Skeletal muscle cell (primary cell): ENCODE data around the gene ENDOG.
"Not testable (repeated sequence)": the region's sequence is repeated elsewhere in the genome, so short reads cannot be mapped to it uniquely, and the experiment has no call there.

ENCODE experiments used
- DNase-seq: peaks from one replicate; pipeline ENCODE4 v3.0.0-alpha.2; 2010; ENCODE audit warnings: low read depth
- H3K4me3 ChIP-seq: 2 replicates; pipeline ENCODE4 v1.5.1; 2011; ENCODE audit warnings: low read depth, mild to moderate bottlenecking, control low read depth, low read length, moderate library complexity

Gene ENDOG

GRCh38 chr9:128818099-128818838, at the start of gene ENDOG:
Gene ENDOG, plus strand, starts transcription at chr9:128818500. Its CDS starts 185 bp downstream, at chr9:128818685.
- peak within 1 kb of the TSS; percentile 71 for H3K4me3 ChIP-seq
- DNase-seq, result peak; percentile 77

GRCh38 chr9:128768606-128769005, 49.7 kb upstream of the ENDOG start:
- no peak overlapping the region for H3K4me3 ChIP-seq
- DNase-seq, result no peak

GRCh38 chr9:128770286-128771030, 47.8 kb upstream of the ENDOG start:
- peak overlapping the region; percentile 95 for H3K4me3 ChIP-seq
- no peak for DNase-seq

GRCh38 chr9:128771094-128771721, 47.1 kb upstream of the ENDOG start:
- DNase-seq, result no peak
- peak overlapping the region; percentile 95 for H3K4me3 ChIP-seq

GRCh38 chr9:128771745-128772519, 46.4 kb upstream of the ENDOG start, which contains the start of gene ZER1:
Gene ZER1, minus strand, starts transcription at chr9:128771927. Its CDS starts 16,362 bp downstream, at chr9:128755565.
- peak; percentile 43 for DNase-seq
- peak within 1 kb of the TSS; percentile 95 for H3K4me3 ChIP-seq

GRCh38 chr9:128773049-128773448, 45.3 kb upstream of the ENDOG start:
- no peak for DNase-seq
- no peak overlapping the region for H3K4me3 ChIP-seq

- H3K4me3 ChIP-seq, result no peak overlapping the region
- DNase-seq, result no peak
Measured at GRCh38 chr9:128774804-128775203, 43.5 kb upstream of the ENDOG start.

GRCh38 chr9:128780093-128780492, 38.2 kb upstream of the ENDOG start:
- not testable (repeated sequence) for DNase-seq, H3K4me3 ChIP-seq

GRCh38 chr9:128781187-128782070, 36.9 kb upstream of the ENDOG start:
- DNase-seq, result no peak
- H3K4me3 ChIP-seq, result no peak overlapping the region

GRCh38 chr9:128782669-128783068, 35.6 kb upstream of the ENDOG start:
- no peak overlapping the region for H3K4me3 ChIP-seq
- no peak for DNase-seq

- DNase-seq, result no peak
- no peak overlapping the region for H3K4me3 ChIP-seq
Measured at GRCh38 chr9:128785427-128785826, 32.9 kb upstream of the ENDOG start.

GRCh38 chr9:128786681-128787601, 31.4 kb upstream of the ENDOG start, which contains the start of gene TBC1D13:
Gene TBC1D13, plus strand, starts transcription at chr9:128787253. Its CDS starts 101 bp downstream, at chr9:128787354.
- peak; percentile 21 for DNase-seq

GRCh38 chr9:128787659-128788058, 30.6 kb upstream of the ENDOG start:
- no peak for DNase-seq
- peak overlapping the region; percentile 98 for H3K4me3 ChIP-seq

More at GRCh38 chr9:128786681-128787601, 31.4 kb upstream of the ENDOG start, which contains the start of gene TBC1D13:
- H3K4me3 ChIP-seq, result peak within 1 kb of the TSS; percentile 98

- DNase-seq, result no peak
- peak overlapping the region; percentile 98 for H3K4me3 ChIP-seq
Measured at GRCh38 chr9:128788445-128788844, 29.9 kb upstream of the ENDOG start.

- no peak overlapping the region for H3K4me3 ChIP-seq
- DNase-seq, result no peak
Measured at GRCh38 chr9:128790536-128790935, 27.8 kb upstream of the ENDOG start.

GRCh38 chr9:128792134-128792533, 26.2 kb upstream of the ENDOG start:
- DNase-seq, result no peak

GRCh38 chr9:128792978-128793686, 25.2 kb upstream of the ENDOG start:
- no peak overlapping the region for H3K4me3 ChIP-seq
- no peak for DNase-seq

More at GRCh38 chr9:128792134-128792533, 26.2 kb upstream of the ENDOG start:
- no peak overlapping the region for H3K4me3 ChIP-seq
